ENCODE measurements around the gene NOTCH2.
"Not testable (repeated sequence)": the region's sequence is repeated elsewhere in the genome, so short reads cannot be mapped to it uniquely, and the experiment has no call there.

DNA sequence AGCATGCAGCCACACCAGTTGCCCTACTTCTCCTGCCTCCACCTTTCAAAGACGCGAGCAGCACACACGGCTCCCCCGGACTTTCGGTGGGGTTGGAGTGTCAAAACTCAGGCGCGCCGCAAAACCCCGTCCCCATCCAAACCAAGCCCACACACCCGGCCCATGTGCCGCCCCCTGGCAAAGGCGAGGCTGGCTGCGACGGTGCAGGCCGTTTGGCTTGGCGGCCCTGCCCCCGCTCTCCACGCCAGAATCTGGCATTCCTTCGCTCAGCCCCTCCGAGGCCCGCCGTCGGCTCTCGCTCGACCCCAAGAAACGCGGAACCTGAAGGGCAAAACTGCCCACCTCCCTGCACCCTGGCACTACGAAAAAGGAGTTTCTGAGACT lies 787 bp downstream of the NOTCH2 start:
- TF ChIP-seq, protein P1, sequence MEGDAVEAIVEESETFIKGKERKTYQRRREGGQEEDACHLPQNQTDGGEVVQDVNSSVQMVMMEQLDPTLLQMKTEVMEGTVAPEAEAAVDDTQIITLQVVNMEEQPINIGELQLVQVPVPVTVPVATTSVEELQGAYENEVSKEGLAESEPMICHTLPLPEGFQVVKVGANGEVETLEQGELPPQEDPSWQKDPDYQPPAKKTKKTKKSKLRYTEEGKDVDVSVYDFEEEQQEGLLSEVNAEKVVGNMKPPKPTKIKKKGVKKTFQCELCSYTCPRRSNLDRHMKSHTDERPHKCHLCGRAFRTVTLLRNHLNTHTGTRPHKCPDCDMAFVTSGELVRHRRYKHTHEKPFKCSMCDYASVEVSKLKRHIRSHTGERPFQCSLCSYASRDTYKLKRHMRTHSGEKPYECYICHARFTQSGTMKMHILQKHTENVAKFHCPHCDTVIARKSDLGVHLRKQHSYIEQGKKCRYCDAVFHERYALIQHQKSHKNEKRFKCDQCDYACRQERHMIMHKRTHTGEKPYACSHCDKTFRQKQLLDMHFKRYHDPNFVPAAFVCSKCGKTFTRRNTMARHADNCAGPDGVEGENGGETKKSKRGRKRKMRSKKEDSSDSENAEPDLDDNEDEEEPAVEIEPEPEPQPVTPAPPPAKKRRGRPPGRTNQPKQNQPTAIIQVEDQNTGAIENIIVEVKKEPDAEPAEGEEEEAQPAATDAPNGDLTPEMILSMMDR (conservative IDR thresholded peaks at IDR 0.05; ENCODE audit: low read depth in 2 of 2) = not testable (repeated sequence)
- not testable (repeated sequence) for TF ChIP-seq CREB1 (CRISPR knock-in tag; IDR thresholded peaks at IDR 0.05; ENCODE audit: low read depth); POLR2AphosphoS5 (IDR thresholded peaks at IDR 0.05; ENCODE audit: low read depth); EZH2 (IDR thresholded peaks at IDR 0.05; ENCODE audit: low read depth, unreplicated experiment)

Data from GM23338 (cell line).